HG02798 (cell line): ENCODE results near the gene GART.
"Not testable (repeated sequence)": the region's sequence is repeated elsewhere in the genome, so short reads cannot be mapped to it uniquely, and the experiment has no call there.

Source experiments
- ATAC-seq: cut with Tn5 transposase; IDR thresholded peaks from one replicate; pipeline ENCODE4 v1.9.1; 2021; ENCODE audit warnings: mild to moderate bottlenecking; ENCODE audit not compliant: unreplicated experiment, poor library complexity

GART gene

DNA sequence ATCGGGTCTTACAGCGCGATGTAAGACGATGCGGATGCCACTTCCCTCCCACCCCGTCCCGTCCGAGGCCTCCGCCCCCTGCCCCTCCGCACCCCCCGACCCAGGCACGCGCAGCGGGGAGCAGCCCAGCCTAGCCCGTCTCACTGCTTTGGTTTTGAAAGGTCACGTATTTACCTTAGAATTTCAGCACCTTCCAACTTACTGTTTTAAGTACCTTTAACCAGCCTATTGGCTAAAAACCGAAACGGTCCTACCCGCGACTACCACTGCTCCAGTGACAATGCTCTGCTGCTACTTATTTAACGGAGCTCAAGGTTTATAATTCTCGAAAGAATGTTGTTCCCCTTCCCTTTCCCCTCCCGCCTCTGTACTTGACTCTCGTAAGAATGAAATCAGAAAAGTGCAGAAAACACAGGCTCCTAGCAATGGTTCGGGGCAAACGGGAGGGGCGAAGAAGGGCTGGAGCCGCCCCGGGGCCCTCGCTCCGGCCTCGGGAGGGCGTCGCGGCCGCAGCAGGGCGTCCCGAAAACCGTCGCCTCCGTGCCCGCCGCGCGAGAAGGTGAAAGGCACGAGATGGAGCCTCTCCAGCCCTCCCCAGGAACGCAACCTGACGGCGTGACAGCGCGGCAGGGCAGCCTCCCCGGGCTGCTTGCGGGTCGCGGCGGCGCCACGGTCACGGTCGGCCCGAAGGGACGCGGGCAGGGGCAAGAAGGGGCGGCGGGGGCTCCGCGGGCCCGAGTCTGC is 62.8 kb downstream of the GART start:
- ATAC-seq: peak; percentile 14

DNA sequence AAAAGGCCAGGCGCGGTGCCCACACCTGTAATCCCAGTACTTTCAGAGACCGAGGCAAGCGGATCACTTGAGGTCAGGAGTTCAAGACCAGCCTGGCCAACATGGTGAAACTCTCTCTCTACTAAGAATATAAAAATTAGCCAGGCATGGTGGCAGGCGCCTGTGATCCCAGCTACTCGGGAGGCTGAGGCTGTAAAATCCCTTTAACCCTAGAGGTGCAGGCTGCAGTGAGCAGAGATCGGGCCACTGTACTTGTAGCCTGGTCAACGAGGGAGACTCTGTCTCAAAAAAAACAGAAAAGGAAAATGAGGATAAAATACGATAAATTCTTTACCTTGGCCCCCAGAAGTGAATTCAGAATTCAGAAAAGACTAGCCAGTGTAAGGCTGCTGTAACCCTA is 63.7 kb downstream of the GART start:
- no peak for ATAC-seq

- no peak for ATAC-seq
Measured at GRCh38 chr21:33477066-33477465, 64.9 kb downstream of the GART start.

- ATAC-seq: no peak
Measured at GRCh38 chr21:33473344-33473743, 68.6 kb downstream of the GART start.

DNA sequence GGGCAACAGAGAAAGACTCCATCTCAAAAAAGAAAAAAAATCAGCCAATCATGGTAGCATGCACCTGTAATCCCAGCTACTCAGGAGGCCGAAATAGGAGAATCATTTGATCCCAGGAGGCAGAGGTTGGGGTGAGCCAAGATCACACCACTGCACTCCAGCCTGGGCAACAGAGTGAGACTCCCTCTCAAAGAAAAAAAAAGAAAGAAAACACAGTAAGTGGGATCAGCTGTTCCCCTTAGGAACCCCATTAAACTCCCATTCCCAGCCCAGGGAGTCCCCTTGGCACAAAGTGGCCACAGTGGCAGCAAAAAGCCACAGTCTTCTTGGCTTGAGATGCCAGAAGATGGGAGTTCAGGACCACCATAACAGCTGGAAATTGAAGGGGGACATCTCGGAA is 71.2 kb downstream of the GART start:
- ATAC-seq: no peak

- not testable (repeated sequence) for ATAC-seq
Measured at GRCh38 chr21:33469183-33469582, 72.7 kb downstream of the GART start.

- no peak for ATAC-seq
Measured at GRCh38 chr21:33461538-33462250, 80.2 kb downstream of the GART start.

GRCh38 chr21:33458861-33459260 is 83.1 kb downstream of the GART start:
- ATAC-seq: no peak

DNA sequence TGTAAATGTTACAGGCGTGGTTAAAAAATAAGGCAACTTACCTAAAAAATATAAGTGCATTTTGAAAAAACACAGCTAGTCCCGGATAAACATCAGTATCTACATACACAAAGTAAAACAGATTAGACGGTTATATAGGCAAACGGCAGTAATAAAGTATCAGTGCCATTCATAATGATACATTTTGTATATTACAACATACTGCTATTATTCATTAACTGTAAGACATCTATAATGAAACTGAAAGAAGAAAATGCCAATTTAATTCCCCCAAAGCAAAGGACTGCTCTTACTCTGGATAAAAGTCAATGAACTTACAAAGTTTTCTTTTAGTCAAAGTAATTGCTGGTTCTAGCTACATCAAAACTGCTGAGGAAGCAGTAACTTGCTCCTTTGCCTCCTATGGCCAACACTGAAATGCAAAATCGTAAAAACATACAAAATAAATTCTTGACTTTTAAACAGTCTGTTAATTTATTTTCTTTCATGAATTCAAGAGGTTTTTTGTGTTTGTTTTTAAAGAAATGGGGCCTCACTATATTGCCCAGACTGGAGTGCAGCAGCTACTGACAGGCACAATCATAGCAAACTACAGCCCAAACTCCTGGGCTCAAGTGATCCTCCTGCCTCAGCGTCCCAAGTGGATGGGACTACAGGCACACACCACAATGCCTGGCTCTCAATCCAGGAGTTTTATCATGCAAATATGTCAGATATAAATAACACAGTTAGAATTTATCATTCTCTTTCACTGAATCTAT is 86.1 kb downstream of the GART start:
- ATAC-seq: no peak
